HCT116 (cell line): ENCODE measurements around the gene CNTROB.

Experiments
- ATF3 ChIP-seq: IDR thresholded peaks from 2 replicates; pipeline ENCODE4 v1.6.1; 2012
- CBX3 ChIP-seq: IDR thresholded peaks from 2 replicates; pipeline ENCODE4 v1.6.1; 2012; ENCODE audit warnings: low read depth
- CTCF ChIP-seq, 3 experiments: fragments of 200-600 bp in 1 of 3; sonication (generic) in 1 of 3; IDR thresholded peaks in 2 of 3; conservative IDR thresholded peaks in 1 of 3; 2 replicates each; pipeline ENCODE4 v1.5.1; 2012 to 2017; ENCODE audit warnings: low read depth in 2 of 3, low read length in 2 of 3, antibody characterized with exemption in 1 of 3, borderline replicate concordance in 1 of 3, control low read depth in 1 of 3, mild to moderate bottlenecking in 1 of 3, mixed read lengths in 1 of 3, mixed run types in 1 of 3, moderate library complexity in 1 of 3; ENCODE audit not compliant: insufficient read depth in 1 of 3
- EZH2phosphoT487 ChIP-seq: fragments of 200-600 bp; IDR thresholded peaks from 2 replicates; pipeline ENCODE4 v1.6.1; 2018; ENCODE audit warnings: antibody characterized with exemption, borderline replicate concordance
- FOSL1 ChIP-seq: IDR thresholded peaks from 2 replicates; pipeline ENCODE4 v1.6.1; 2012; ENCODE audit warnings: low read depth
- POLR2A ChIP-seq: IDR thresholded peaks from 2 replicates; pipeline ENCODE4 v1.7.0; 2011; ENCODE audit warnings: borderline replicate concordance; ENCODE audit not compliant: insufficient read depth, insufficient read length; ENCODE audit errors: extremely low read depth
- POLR2AphosphoS5 ChIP-seq: IDR thresholded peaks from 2 replicates; pipeline ENCODE4 v1.6.1; 2011; ENCODE audit warnings: mild to moderate bottlenecking, low read depth, low read length, moderate library complexity
- SRF ChIP-seq: IDR thresholded peaks from 2 replicates; pipeline ENCODE4 v1.6.1; 2012; ENCODE audit warnings: low read depth

- no peak for TF ChIP-seq POLR2A
- no peak for TF ChIP-seq CTCF (IDR thresholded peaks at IDR 0.05 in 2 of 3, conservative IDR thresholded peaks at IDR 0.05 in 1 of 3; ENCODE audit: borderline replicate concordance in 1 of 3, insufficient read depth in 1 of 3, low read depth in 2 of 3, low read length in 2 of 3)
- no peak for TF ChIP-seq POLR2AphosphoS5
- TF ChIP-seq FOSL1: no peak
- no peak for TF ChIP-seq CBX3
- no peak for TF ChIP-seq SRF
- TF ChIP-seq EZH2phosphoT487: no peak
- no peak for TF ChIP-seq ATF3
Observed at GRCh38 chr17:7910281-7910680, 21.7 kb upstream of the CNTROB start.
